ENCODE measurements around the gene CWC27.

The CWC27 gene

GRCh38 chr5:64952951-64953673 lies 184.4 kb downstream of the CWC27 start:
- Histone ChIP-seq H3K36me3 (ENCODE audit: insufficient read depth, low read length) (no peaks in the 10 kb centered on the region), H3K9ac (ENCODE audit: low read length) (no peak overlapping the region), H3K4me3 (ENCODE audit: low read depth, low read length, poor library complexity, severe bottlenecking) (no peak overlapping the region), H4K20me1 (ENCODE audit: insufficient read depth, low read length) (no peaks in the 10 kb centered on the region), H3K9me3 (ENCODE audit: low read length) (0 out of 2 replicates have a peak, but pooled peaks cover 2% of the 10 kb centered on the region), H3K27me3 (ENCODE audit: insufficient read depth, low read length) (no peaks in the 10 kb centered on the region), H3K9me2 (ENCODE audit: low read depth, low read length) (no peaks in the 10 kb centered on the region), H3K79me2 (ENCODE audit: insufficient read depth, low read length) (no peaks in the 10 kb centered on the region), H3K4me2 (ENCODE audit: low read length) (no peak overlapping the region), H3K27ac (ENCODE audit: low read depth, low read length, poor library complexity, severe bottlenecking) (no peak overlapping the region), H3K4me1 (ENCODE audit: insufficient read depth, low read length, severe bottlenecking) (no peaks in the 10 kb centered on the region), H3F3A (ENCODE audit: insufficient read depth, low read length) (no peaks in the 10 kb centered on the region), H2AFZ (ENCODE audit: low read length) (no peak overlapping the region)
- no peak for TF ChIP-seq EZH2 (IDR thresholded peaks at IDR 0.05; ENCODE audit: borderline replicate concordance, low read length)
- TF ChIP-seq CTCF (IDR thresholded peaks at IDR 0.05; ENCODE audit: low read length) = no peak

GRCh38 chr5:64954518-64954917 lies 185.8 kb downstream of the CWC27 start:
- no peaks in the 10 kb centered on the region for H3K79me2 ChIP-seq (ENCODE audit: insufficient read depth, low read length)
- H3K27ac ChIP-seq (ENCODE audit: low read depth, low read length, poor library complexity, severe bottlenecking) = no peak overlapping the region
- no peaks in the 10 kb centered on the region for H3F3A ChIP-seq (ENCODE audit: insufficient read depth, low read length)
- no peak overlapping the region for H2AFZ ChIP-seq (ENCODE audit: low read length)
- 0 out of 2 replicates have a peak, but pooled peaks cover 2% of the 10 kb centered on the region for H3K9me3 ChIP-seq (ENCODE audit: low read length)
- no peaks in the 10 kb centered on the region for H3K9me2 ChIP-seq (ENCODE audit: low read depth, low read length)
- no peaks in the 10 kb centered on the region for H3K27me3 ChIP-seq (ENCODE audit: insufficient read depth, low read length)
- no peak overlapping the region for H3K9ac ChIP-seq (ENCODE audit: low read length)
- no peak overlapping the region for H3K4me3 ChIP-seq (ENCODE audit: low read depth, low read length, poor library complexity, severe bottlenecking)
- no peaks in the 10 kb centered on the region for H3K36me3 ChIP-seq (ENCODE audit: insufficient read depth, low read length)
- no peak overlapping the region for H3K4me2 ChIP-seq (ENCODE audit: low read length)
- no peaks in the 10 kb centered on the region for H4K20me1 ChIP-seq (ENCODE audit: insufficient read depth, low read length)
- TF ChIP-seq EZH2 (IDR thresholded peaks at IDR 0.05; ENCODE audit: borderline replicate concordance, low read length) = no peak
- TF ChIP-seq CTCF (IDR thresholded peaks at IDR 0.05; ENCODE audit: low read length) = no peak
- H3K4me1 ChIP-seq (ENCODE audit: insufficient read depth, low read length, severe bottlenecking) = no peaks in the 10 kb centered on the region

- H4K20me1 ChIP-seq (ENCODE audit: insufficient read depth, low read length) = no peaks in the 10 kb centered on the region
- H3K27ac ChIP-seq (ENCODE audit: low read depth, low read length, poor library complexity, severe bottlenecking) = no peak overlapping the region
- H3K9ac ChIP-seq (ENCODE audit: low read length) = no peak overlapping the region
- H3F3A ChIP-seq (ENCODE audit: insufficient read depth, low read length) = no peaks in the 10 kb centered on the region
- no peaks in the 10 kb centered on the region for H3K27me3 ChIP-seq (ENCODE audit: insufficient read depth, low read length)
- H3K9me3 ChIP-seq (ENCODE audit: low read length) = peaks cover 6% of the 10 kb centered on the region
- no peaks in the 10 kb centered on the region for H3K36me3 ChIP-seq (ENCODE audit: insufficient read depth, low read length)
- H3K9me2 ChIP-seq (ENCODE audit: low read depth, low read length) = no peaks in the 10 kb centered on the region
- H3K4me3 ChIP-seq (ENCODE audit: low read depth, low read length, poor library complexity, severe bottlenecking) = no peak overlapping the region
- no peaks in the 10 kb centered on the region for H3K4me1 ChIP-seq (ENCODE audit: insufficient read depth, low read length, severe bottlenecking)
- no peak overlapping the region for H2AFZ ChIP-seq (ENCODE audit: low read length)
- no peaks in the 10 kb centered on the region for H3K79me2 ChIP-seq (ENCODE audit: insufficient read depth, low read length)
- no peak overlapping the region for H3K4me2 ChIP-seq (ENCODE audit: low read length)
- TF ChIP-seq EZH2 (IDR thresholded peaks at IDR 0.05; ENCODE audit: borderline replicate concordance, low read length) (no peak), CTCF (IDR thresholded peaks at IDR 0.05; ENCODE audit: low read length) (peak; percentile 73)
These were observed 190.1 kb downstream of the CWC27 start for GRCh38 chr5:64958757-64959391.
